IMR-90 (cell line): ENCODE data around the gene NSUN5. TPM values are rescaled to one million over a fixed set of nuclear protein-coding genes. Genes with fewer than 3 reads are reported as not detected.

ENCODE experiments used
- ATAC-seq: fragments of 200-7000 bp; cut with Tn5 transposase; 2 replicates; pipeline ENCODE4 v1.9.1; 2020; ENCODE audit warnings: low read depth, mild to moderate bottlenecking, moderate library complexity
- BruUV-seq: library from RNA; stranded (reverse); fragments of 400-500 nt; replicated peaks from 2 replicates; lab custom pipeline; 2021; lab: Mats Ljungman, UMichigan
- CTCF ChIA-PET: fragments of 300-600 bp; formaldehyde crosslinking; extraction: SDS; loops from one replicate; lab custom pipeline; 2021; ENCODE audit warnings: antibody characterized with exemption; lab: Yijun Ruan, JAX
- POLR2A ChIA-PET: fragments of 300-600 bp; sonication (Branson Sonifier 250); formaldehyde crosslinking; loops from one replicate; lab custom pipeline; 2022; ENCODE audit warnings: antibody characterized with exemption; ENCODE audit not compliant: unreplicated experiment; lab: Charles Lee
- DNase-seq: peaks from one replicate; pipeline ENCODE4 v3.0.0; 2013
- H2AFZ ChIP-seq: replicated peaks from 2 replicates; pipeline ENCODE3; 2013; ENCODE audit warnings: low read length, mild to moderate bottlenecking; ENCODE audit not compliant: poor library complexity
- H2AK5ac ChIP-seq: 2 replicates; pipeline ENCODE4 v1.6.1; 2013; ENCODE audit warnings: low read depth, low read length, inconsistent platforms
- H2AK9ac ChIP-seq: replicated peaks from 2 replicates; pipeline ENCODE3; 2013; ENCODE audit warnings: mild to moderate bottlenecking, low read depth, low read length, moderate library complexity; ENCODE audit not compliant: poor library complexity
- H2BK120ac ChIP-seq: 2 replicates; pipeline ENCODE4 v1.6.1; 2013; ENCODE audit warnings: low read depth, low read length, inconsistent platforms
- H2BK15ac ChIP-seq: 3 replicates; pipeline ENCODE4 v1.6.1; 2013; ENCODE audit warnings: low read depth, low read length, inconsistent platforms
- H2BK20ac ChIP-seq: 2 replicates; pipeline ENCODE4 v1.6.1; 2013; ENCODE audit warnings: low read depth, mild to moderate bottlenecking, inconsistent platforms, low read length, moderate library complexity
- H2BK5ac ChIP-seq: 2 replicates; pipeline ENCODE4 v1.6.1; 2013; ENCODE audit warnings: mild to moderate bottlenecking, low read depth, low read length, inconsistent platforms; ENCODE audit not compliant: poor library complexity, severe bottlenecking
- H3K14ac ChIP-seq: replicated peaks from 2 replicates; pipeline ENCODE4 v1.6.1; 2013; ENCODE audit warnings: low read depth, low read length, inconsistent platforms
- H3K18ac ChIP-seq: 2 replicates; pipeline ENCODE4 v1.6.1; 2013; ENCODE audit warnings: low read depth, low read length, control low read depth
- H3K23ac ChIP-seq: 2 replicates; pipeline ENCODE4 v1.6.1; 2013; ENCODE audit warnings: low read depth, low read length, inconsistent platforms
- H3K27ac ChIP-seq: 2 replicates; pipeline ENCODE4 v1.5.1; 2013; ENCODE audit warnings: mild to moderate bottlenecking, control low read depth, low read length; ENCODE audit not compliant: insufficient read depth
- H3K27me3 ChIP-seq: 2 replicates; pipeline ENCODE4 v1.6.1; 2013; ENCODE audit warnings: low read length; ENCODE audit not compliant: control insufficient read depth, insufficient read depth
- H3K36me3 ChIP-seq: 2 replicates; pipeline ENCODE4 v1.6.1; 2013; ENCODE audit warnings: low read length, mixed read lengths; ENCODE audit not compliant: control insufficient read depth, insufficient read depth
- H3K4ac ChIP-seq: 2 replicates; pipeline ENCODE4 v1.6.1; 2013; ENCODE audit warnings: low read depth, low read length, inconsistent platforms
- H3K4me1 ChIP-seq: 2 replicates; pipeline ENCODE4 v1.6.1; 2013; ENCODE audit warnings: low read length, mixed read lengths; ENCODE audit not compliant: control insufficient read depth, insufficient read depth
- H3K4me2 ChIP-seq: 2 replicates; pipeline ENCODE4 v1.6.1; 2013; ENCODE audit warnings: low read depth, mild to moderate bottlenecking, control low read depth, low read length, moderate library complexity
- H3K4me3 ChIP-seq: 2 replicates; pipeline ENCODE4 v1.5.1; 2013; ENCODE audit warnings: low read depth, mild to moderate bottlenecking, control low read depth, low read length, moderate library complexity; ENCODE audit not compliant: insufficient read depth
- H3K56ac ChIP-seq: 2 replicates; pipeline ENCODE4 v1.6.1; 2013; ENCODE audit warnings: low read length, inconsistent platforms; ENCODE audit not compliant: insufficient read depth; ENCODE audit errors: extremely low read depth
- H3K79me1 ChIP-seq, 2 experiments: 2 replicates each; pipeline ENCODE4 v1.6.1; 2013; ENCODE audit warnings: low read length in 2 of 2, inconsistent platforms in 1 of 2, low read depth in 1 of 2
- H3K9ac ChIP-seq: 2 replicates; pipeline ENCODE4 v1.6.1; 2013; ENCODE audit warnings: low read depth, low read length, control low read depth
- H3K9me1 ChIP-seq: 2 replicates; pipeline ENCODE4 v1.6.1; 2013; ENCODE audit warnings: low read length, inconsistent platforms; ENCODE audit not compliant: insufficient read depth
- H3K9me3 ChIP-seq: 2 replicates; pipeline ENCODE4 v1.6.1; 2013; ENCODE audit warnings: low read length; ENCODE audit not compliant: control insufficient read depth, insufficient read depth
- H4K20me1 ChIP-seq: 2 replicates; pipeline ENCODE4 v1.6.1; 2013; ENCODE audit warnings: low read length, inconsistent platforms; ENCODE audit not compliant: insufficient read depth
- H4K5ac ChIP-seq: 2 replicates; pipeline ENCODE4 v1.6.1; 2013; ENCODE audit warnings: mild to moderate bottlenecking, low read depth, low read length, control low read depth
- H4K8ac ChIP-seq, 2 experiments: 2 replicates each; pipeline ENCODE4 v1.6.1; 2013; ENCODE audit warnings: low read depth in 2 of 2, low read length in 2 of 2, control low read depth in 1 of 2, inconsistent platforms in 1 of 2
- H4K91ac ChIP-seq: 2 replicates; pipeline ENCODE4 v1.6.1; 2013; ENCODE audit warnings: low read depth, low read length, inconsistent platforms; ENCODE audit not compliant: insufficient read depth
- BHLHE40 ChIP-seq: fragments of 150-350 bp; IDR thresholded peaks from 2 replicates; pipeline ENCODE4 v1.6.1; 2016; ENCODE audit warnings: mild to moderate bottlenecking, low read depth, low read length
- CEBPB ChIP-seq: IDR thresholded peaks from 2 replicates; pipeline ENCODE4 v1.6.1; 2012; ENCODE audit warnings: low read depth, low read length, improper control_type of control experiment
- CHD1 ChIP-seq: IDR thresholded peaks from 2 replicates; pipeline ENCODE4 v1.6.1; 2012; ENCODE audit warnings: low read depth, low read length, improper control_type of control experiment
- CTCF ChIP-seq: conservative IDR thresholded peaks from 2 replicates; pipeline ENCODE4 v1.5.1; 2012; ENCODE audit warnings: mild to moderate bottlenecking, low read depth, low read length, improper control_type of control experiment
- ELK1 ChIP-seq: fragments of 150-350 bp; IDR thresholded peaks from 2 replicates; pipeline ENCODE4 v1.6.1; 2016; ENCODE audit warnings: low read depth, mild to moderate bottlenecking, low read length, moderate library complexity, borderline replicate concordance
- FOS ChIP-seq: fragments of 150-350 bp; IDR thresholded peaks from 2 replicates; pipeline ENCODE4 v1.6.1; 2016; ENCODE audit warnings: low read depth, low read length
- MAFK ChIP-seq: IDR thresholded peaks from 2 replicates; pipeline ENCODE4 v1.6.1; 2012; ENCODE audit warnings: low read depth, low read length, improper control_type of control experiment
- MAZ ChIP-seq: IDR thresholded peaks from 2 replicates; pipeline ENCODE4 v1.6.1; 2012; ENCODE audit warnings: low read depth, mild to moderate bottlenecking, low read length, improper control_type of control experiment, moderate library complexity, borderline replicate concordance
- MXI1 ChIP-seq: IDR thresholded peaks from 2 replicates; pipeline ENCODE4 v1.6.1; 2012; ENCODE audit warnings: low read depth, mild to moderate bottlenecking, low read length, moderate library complexity, borderline replicate concordance
- NFE2L2 ChIP-seq: fragments of 150-350 bp; IDR thresholded peaks from 2 replicates; pipeline ENCODE4 v1.6.1; 2016; ENCODE audit warnings: low read depth, mild to moderate bottlenecking, low read length
- POLR2A ChIP-seq: IDR thresholded peaks from 2 replicates; pipeline ENCODE4 v1.6.1; 2012; ENCODE audit warnings: mild to moderate bottlenecking, low read depth, low read length
- RAD21 ChIP-seq: IDR thresholded peaks from 2 replicates; pipeline ENCODE4 v1.6.1; 2012; ENCODE audit warnings: low read length, improper control_type of control experiment
- RCOR1 ChIP-seq: IDR thresholded peaks from 2 replicates; pipeline ENCODE4 v1.6.1; 2012; ENCODE audit warnings: mild to moderate bottlenecking, low read length, improper control_type of control experiment; ENCODE audit not compliant: insufficient replicate concordance
- RFX5 ChIP-seq: IDR thresholded peaks from 2 replicates; pipeline ENCODE4 v1.8.0; 2012; ENCODE audit warnings: low read depth, mild to moderate bottlenecking, low read length, moderate library complexity
- SMC3 ChIP-seq: fragments of 150-350 bp; IDR thresholded peaks from 2 replicates; pipeline ENCODE4 v1.6.1; 2016; ENCODE audit warnings: low read depth, mild to moderate bottlenecking, antibody characterized with exemption, low read length, moderate library complexity
- USF2 ChIP-seq: fragments of 150-350 bp; IDR thresholded peaks from 2 replicates; pipeline ENCODE4 v1.6.1; 2017; ENCODE audit warnings: mild to moderate bottlenecking, antibody characterized with exemption, low read length, low read depth
- WGBS, 2 experiments: methylation state at CpG; one replicate each; pipeline versions ENCODE4 v1.1.5 to v1.1.7; 2013; ENCODE audit warnings: missing lambda C conversion rate in 2 of 2; ENCODE audit not compliant: insufficient read length in 1 of 2; ENCODE audit errors: extremely low coverage in 2 of 2; 5-methylcytosine and 5-hydroxymethylcytosine counted together
- dilution Hi-C: fragments of 300-500 bp; cut with HindIII; formaldehyde crosslinking; loops from one replicate; pipeline ENCODE4 v1.14.3; 2018; ENCODE audit warnings: low sequenced_read_pairs; ENCODE audit not compliant: unreplicated experiment
- in situ Hi-C: fragments of 300-500 bp; cut with MboI; formaldehyde crosslinking; loops from 3 replicates; pipeline ENCODE4 v1.14.3; 2019; ENCODE audit warnings: low sequenced_read_pairs, inconsistent platforms, mixed read lengths
- intact Hi-C: fragments of 100-400 bp; cut with micrococcal nuclease; formaldehyde crosslinking; loops from 2 replicates; pipeline ENCODE4 v1.10.0; 2022
- polyA plus RNA-seq, 3 experiments: library from polyadenylated mRNA; depleted of rRNA; stranded (reverse); fragments of >200 nt; gene quantifications; 2 replicates each; pipeline ENCODE4 v1.2.3, GENCODE V29; 2012; ENCODE audit warnings: low replicate concordance in 1 of 3
- total RNA-seq: library from RNA; depleted of rRNA; stranded (reverse); fragments of >200 nt; gene quantifications from 2 replicates; pipeline ENCODE4 v1.2.3, GENCODE V29; 2012

The NSUN5 gene
- total and polyA plus RNA-seq, 2 of the 4 experiments (the other 2 are of a cell fraction) = 10.0 to 17.7 TPM

- no peak overlapping the region for H3K4me3 ChIP-seq
- no peak overlapping the region for H2AFZ ChIP-seq
- no peak overlapping the region for H2BK15ac ChIP-seq
- no peak overlapping the region for H3K23ac ChIP-seq
- no peak overlapping the region for H3K4me2 ChIP-seq
- no peaks in the 10 kb centered on the region for H3K79me1 ChIP-seq
- no peak overlapping the region for H3K9ac ChIP-seq
- H2BK120ac ChIP-seq = no peak overlapping the region
- DNase-seq (no peak), ATAC-seq (no peak)
- no peaks in the 10 kb centered on the region; the same call in 1 of the 2 replicates for H3K4me1 ChIP-seq
- no peak overlapping the region for H4K91ac ChIP-seq
- 0 out of 2 replicates have a peak, but pooled peaks cover under 1% of the 10 kb centered on the region for H3K9me1 ChIP-seq
- no peak overlapping the region for H4K5ac ChIP-seq
- H2BK20ac ChIP-seq = no peak overlapping the region
- H4K20me1 ChIP-seq = no peaks in the 10 kb centered on the region
- H3K9me3 ChIP-seq = peaks cover 9% of the 10 kb centered on the region
- H3K18ac ChIP-seq = no peak overlapping the region
- H3K14ac ChIP-seq = no peak overlapping the region
- H4K8ac ChIP-seq = no peak overlapping the region
- H2AK5ac ChIP-seq = no peak overlapping the region
- H3K36me3 ChIP-seq = no peaks in the 10 kb centered on the region
- in situ Hi-C loops (no loop called here), intact Hi-C loops (loop anchor here (5.0 kb wide), 2 partner anchors 35 to 75 kb away; no protein-coding TSS in a partner anchor), dilution Hi-C loops (no loop called here)
- TF ChIP-seq CTCF (no peak), CHD1 (no peak), CEBPB (no peak), MXI1 (no peak), FOS (no peak), ELK1 (no peak), MAZ (no peak), MAFK (no peak), SMC3 (no peak), USF2 (no peak), RCOR1 (no peak), BHLHE40 (no peak), RAD21 (no peak), NFE2L2 (no peak), POLR2A (no peak), RFX5 (no peak)
- POLR2A ChIA-PET = no interaction called here
- no peak overlapping the region for H2BK5ac ChIP-seq
- H3K27ac ChIP-seq = no peak overlapping the region
- H3K56ac ChIP-seq = no peak overlapping the region
- H3K27me3 ChIP-seq = peaks cover 8% of the 10 kb centered on the region
- no peak overlapping the region for H2AK9ac ChIP-seq
- no TSS peak for BruUV-seq
- CTCF ChIA-PET = interaction anchor here (0.6 kb wide), 1 partner anchor 10 kb away, joined by 3 read pairs; no protein-coding TSS in a partner anchor
- H3K4ac ChIP-seq = no peak overlapping the region
- 73% methylated on average over 2 of the region's 3 CpGs; no CpG with 5 or more reads in 1 of the 2 experiments for WGBS, 2 experiments
Observed at GRCh38 chr7:73352784-73353183, 44.2 kb upstream of the NSUN5 start.
